Smooth muscle cell (in vitro differentiated cells): ENCODE results near the gene ZNG1A. TPM values are rescaled to one million over a fixed set of nuclear protein-coding genes. Genes with fewer than 3 reads are reported as not detected.
"Not testable (repeated sequence)": the region's sequence is repeated elsewhere in the genome, so short reads cannot be mapped to it uniquely, and the experiment has no call there.

ENCODE experiments used
- DNase-seq: peaks from one replicate; lab custom pipeline; 2025; ENCODE audit not compliant: unreplicated experiment; lab: John Stamatoyannopoulos, UW
- H2AFZ ChIP-seq: fragments of 200-600 bp; sonication (generic); 2 replicates; pipeline ENCODE4 v1.6.0; 2016; ENCODE audit warnings: antibody characterized with exemption, low read depth, mild to moderate bottlenecking
- H3F3A ChIP-seq: fragments of 200-600 bp; sonication (generic); 2 replicates; pipeline ENCODE4 v1.6.0; 2017; ENCODE audit warnings: antibody characterized with exemption, low read depth
- H3K27ac ChIP-seq: fragments of 200-600 bp; sonication (generic); 2 replicates; pipeline ENCODE4 v1.5.1; 2016; ENCODE audit warnings: low read depth, mild to moderate bottlenecking
- H3K27me3 ChIP-seq: fragments of 200-600 bp; sonication (generic); 2 replicates; pipeline ENCODE4 v1.6.1; 2016; ENCODE audit warnings: low read depth, mild to moderate bottlenecking
- H3K36me3 ChIP-seq: fragments of 200-600 bp; sonication (generic); 2 replicates; pipeline ENCODE4 v1.5.1; 2016; ENCODE audit warnings: low read depth
- H3K4me1 ChIP-seq: fragments of 200-600 bp; sonication (generic); 2 replicates; pipeline ENCODE4 v1.5.1; 2016; ENCODE audit warnings: low read depth
- H3K4me2 ChIP-seq: fragments of 200-600 bp; sonication (generic); 2 replicates; pipeline ENCODE4 v1.6.0; 2016; ENCODE audit warnings: mild to moderate bottlenecking
- H3K4me3 ChIP-seq: fragments of 200-600 bp; sonication (generic); 2 replicates; pipeline ENCODE4 v1.5.1; 2016; ENCODE audit warnings: mild to moderate bottlenecking
- H3K79me2 ChIP-seq: fragments of 200-600 bp; sonication (generic); 2 replicates; pipeline ENCODE4 v1.6.0; 2016; ENCODE audit warnings: low read depth, mild to moderate bottlenecking
- H3K9ac ChIP-seq: fragments of 200-600 bp; sonication (generic); 2 replicates; pipeline ENCODE4 v1.6.0; 2016; ENCODE audit warnings: low read depth
- H3K9me3 ChIP-seq: fragments of 200-600 bp; sonication (generic); replicated peaks from 2 replicates; pipeline ENCODE4 v1.5.1; 2016; ENCODE audit warnings: low read depth
- H4K20me1 ChIP-seq: fragments of 200-600 bp; sonication (generic); 2 replicates; pipeline ENCODE4 v1.6.0; 2016; ENCODE audit warnings: low read depth
- WGBS: methylation state at CpG from one replicate; pipeline ENCODE4 v1.1.7; 2016; ENCODE audit warnings: low lambda C conversion rate; 5-methylcytosine and 5-hydroxymethylcytosine counted together
- polyA plus RNA-seq: library from polyadenylated mRNA; unstranded; fragments of >200 nt; fragmentation: Nextera tagmentation; extraction: Ambion mirVana; gene quantifications from 2 replicates; pipeline ENCODE4 v1.2.1, GENCODE V29; 2016
- total RNA-seq: library from RNA; depleted of rRNA; stranded (reverse); fragments of >200 nt; gene quantifications from 2 replicates; pipeline ENCODE4 v1.2.3, GENCODE V29; 2014

ZNG1A gene
- total and polyA plus RNA-seq, 2 experiments from 2014 or later = 31.1 to 37.5 TPM

DNA sequence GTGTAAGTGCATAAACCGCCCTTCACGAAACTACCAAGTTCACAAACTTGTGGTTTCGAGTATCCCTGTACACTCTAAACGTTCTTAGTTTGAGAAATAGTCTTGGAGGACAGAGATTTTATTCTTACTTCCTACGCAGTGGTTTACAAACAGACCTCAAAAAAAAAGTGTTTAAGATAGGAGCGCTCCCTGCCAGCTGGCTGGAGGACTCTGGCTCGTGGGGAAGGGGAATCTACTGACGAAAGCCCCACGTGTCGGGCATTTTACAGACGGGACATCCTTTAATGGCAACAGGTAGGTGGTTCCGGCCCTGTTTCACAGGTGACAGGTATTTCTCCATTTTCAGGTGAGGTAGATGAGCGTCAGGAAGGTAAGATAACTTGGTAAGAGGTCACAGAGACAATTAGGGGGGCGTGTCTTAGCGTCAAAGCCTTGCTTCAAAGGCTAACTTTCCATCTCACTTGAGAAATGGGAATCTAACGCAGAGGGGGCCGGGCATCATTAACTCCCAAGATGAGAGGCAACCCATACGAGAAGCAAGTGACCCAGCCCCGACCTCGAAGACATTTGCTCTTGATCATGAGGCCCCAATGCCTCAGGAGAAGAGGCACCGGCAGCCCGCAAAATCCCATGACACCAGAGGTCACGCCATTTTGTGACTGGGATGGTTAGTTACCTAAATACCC is 573 bp downstream of the ZNG1A start:
- Histone ChIP-seq H3K4me2 (peak overlapping the region; percentile 68), H3K4me3 (peak overlapping the region; percentile 25), H3K27ac (peak overlapping the region; percentile 20), H3K9ac (peak overlapping the region; percentile 22)
- 9% methylated on average over 10 of the region's 23 CpGs for WGBS
- DNase-seq, H4K20me1 ChIP-seq, H3K9me3 ChIP-seq, H3K36me3 ChIP-seq, H2AFZ ChIP-seq, H3K4me1 ChIP-seq, H3K27me3 ChIP-seq, H3F3A ChIP-seq, H3K79me2 ChIP-seq: not testable (repeated sequence)

DNA sequence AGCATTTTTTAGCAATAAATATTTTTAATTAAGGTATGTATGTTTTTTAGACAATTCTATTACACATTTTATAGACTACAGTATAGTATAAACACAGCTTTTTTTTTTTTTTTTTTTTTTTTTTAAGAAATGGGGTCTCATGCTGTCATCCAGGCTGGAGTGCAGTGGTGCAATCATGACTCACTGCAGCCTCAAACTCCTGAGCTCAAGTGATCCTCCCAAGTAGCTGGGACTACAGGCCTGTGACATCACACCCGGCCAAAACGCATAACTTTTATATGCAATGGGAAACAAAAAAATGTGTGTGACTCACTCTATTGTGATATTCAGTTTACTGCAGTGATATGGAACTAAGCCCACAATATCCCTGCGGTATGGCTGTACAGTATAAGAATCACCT is 9.1 kb downstream of the ZNG1A start:
- H3K4me2 ChIP-seq, H3K27me3 ChIP-seq, H3F3A ChIP-seq, H3K4me1 ChIP-seq, H3K9ac ChIP-seq, H3K79me2 ChIP-seq, DNase-seq, H3K4me3 ChIP-seq, H3K27ac ChIP-seq, H3K36me3 ChIP-seq, H3K9me3 ChIP-seq, H2AFZ ChIP-seq, H4K20me1 ChIP-seq: not testable (repeated sequence)
- WGBS = no CpG with 5 or more reads among the region's 3 CpGs

GRCh38 chr9:159871-160270 is 19.0 kb downstream of the ZNG1A start:
- not testable (repeated sequence) for H3K79me2 ChIP-seq, H3K36me3 ChIP-seq, H3K4me1 ChIP-seq, H2AFZ ChIP-seq, H3K9me3 ChIP-seq, H3K4me3 ChIP-seq, H3K27ac ChIP-seq, H4K20me1 ChIP-seq, H3K9ac ChIP-seq, H3K27me3 ChIP-seq, DNase-seq, H3F3A ChIP-seq, H3K4me2 ChIP-seq
- no CpG with 5 or more reads among the region's 1 CpG for WGBS

GRCh38 chr9:151173-151572 is 27.7 kb downstream of the ZNG1A start:
- not testable (repeated sequence) for H3K4me2 ChIP-seq, H3K36me3 ChIP-seq, H3K4me1 ChIP-seq, H3K4me3 ChIP-seq, H3K9ac ChIP-seq, DNase-seq, H4K20me1 ChIP-seq, H3K79me2 ChIP-seq, H3K9me3 ChIP-seq, H2AFZ ChIP-seq, H3K27ac ChIP-seq, H3F3A ChIP-seq, H3K27me3 ChIP-seq

DNA sequence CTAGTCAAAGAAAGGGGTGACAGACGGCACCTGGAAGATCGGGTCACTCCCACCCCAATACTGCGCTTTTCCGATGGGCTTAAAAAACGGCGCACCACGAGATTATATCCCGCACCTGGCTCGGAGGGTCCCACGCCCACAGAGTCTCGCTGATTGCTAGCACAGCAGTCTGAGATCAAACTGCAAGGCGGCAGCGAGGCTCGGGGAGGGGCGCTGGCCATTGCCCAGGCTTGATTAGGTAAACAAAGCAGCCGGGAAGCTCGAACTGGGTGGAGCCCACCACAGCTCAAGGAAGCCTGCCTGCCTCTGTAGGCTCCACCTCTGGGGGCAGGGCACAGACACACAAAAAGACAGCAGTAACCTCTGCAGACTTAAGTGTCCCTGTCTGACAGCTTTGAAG is 39.0 kb downstream of the ZNG1A start:
- H4K20me1 ChIP-seq, H3F3A ChIP-seq, H3K4me3 ChIP-seq, H3K9ac ChIP-seq, DNase-seq, H3K36me3 ChIP-seq, H3K4me1 ChIP-seq, H3K27ac ChIP-seq, H3K4me2 ChIP-seq, H2AFZ ChIP-seq, H3K27me3 ChIP-seq, H3K79me2 ChIP-seq, H3K9me3 ChIP-seq: not testable (repeated sequence)
- 57% methylated on average over 17 of the region's 17 CpGs for WGBS

- H3K4me3 ChIP-seq, H2AFZ ChIP-seq, H3K36me3 ChIP-seq, H4K20me1 ChIP-seq, H3F3A ChIP-seq, H3K79me2 ChIP-seq, H3K4me2 ChIP-seq, DNase-seq, H3K4me1 ChIP-seq, H3K9ac ChIP-seq, H3K27ac ChIP-seq, H3K9me3 ChIP-seq: not testable (repeated sequence)
- 12% methylated on average over 30 of the region's 30 CpGs for WGBS
- H3K27me3 ChIP-seq = peaks cover 57% of the 10 kb centered on the region
Observed at GRCh38 chr9:117995-118467, 60.8 kb downstream of the ZNG1A start, which contains the start of gene FOXD4. FOXD4 (minus strand) TSS chr9:118417; CDS start chr9:118119, 298 bp downstream.

DNA sequence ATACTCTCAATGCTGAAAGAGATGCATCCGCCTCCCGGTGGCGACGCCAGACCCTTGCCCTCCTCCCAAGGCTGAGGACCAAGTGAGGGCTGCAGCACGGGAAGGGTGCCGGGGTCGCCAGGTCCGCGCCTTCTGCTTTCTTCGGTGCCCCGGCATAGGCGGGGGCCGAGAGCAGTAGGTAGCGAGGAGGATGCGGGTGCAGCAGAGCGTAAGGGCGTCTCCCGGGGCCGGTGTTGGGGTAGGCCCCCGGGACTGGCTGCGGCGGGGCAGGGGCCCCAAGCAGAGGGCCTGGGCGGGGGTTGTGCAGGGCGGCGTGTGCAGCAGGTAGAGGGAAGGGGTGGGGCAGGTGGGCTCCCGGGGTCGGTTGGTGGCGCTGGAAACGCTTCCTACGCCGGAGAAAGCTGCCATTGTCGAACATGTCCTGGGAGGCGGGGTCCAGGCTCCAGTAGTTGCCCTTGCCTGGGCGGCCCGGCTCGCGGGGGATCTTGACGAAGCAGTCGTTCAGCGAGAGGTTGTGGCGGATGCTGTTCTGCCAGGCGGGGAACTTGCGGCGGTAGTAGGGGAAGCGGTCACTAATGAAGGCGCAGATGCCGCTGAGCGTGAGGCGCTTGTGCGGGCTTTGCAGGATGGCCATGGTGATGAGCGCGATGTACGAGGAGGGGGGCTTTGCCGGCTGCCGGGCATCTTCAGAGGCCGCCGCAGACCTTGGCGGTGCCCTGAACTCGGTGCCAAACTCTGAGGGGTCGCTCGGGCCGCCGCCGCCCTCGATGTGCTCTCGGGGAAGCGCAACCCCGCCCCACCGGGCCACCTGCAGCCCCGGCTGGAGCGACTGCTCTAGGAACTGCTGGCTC is 61.5 kb downstream of the ZNG1A start:
- H2AFZ ChIP-seq, H3K4me3 ChIP-seq, H3K79me2 ChIP-seq, DNase-seq, H3K4me1 ChIP-seq, H3K4me2 ChIP-seq, H3K27ac ChIP-seq, H3K36me3 ChIP-seq, H3K9me3 ChIP-seq, H3K9ac ChIP-seq, H4K20me1 ChIP-seq, H3F3A ChIP-seq: not testable (repeated sequence)
- WGBS = 3% methylated on average over 56 of the region's 71 CpGs
- peaks cover 64% of the 10 kb centered on the region for H3K27me3 ChIP-seq

DNA sequence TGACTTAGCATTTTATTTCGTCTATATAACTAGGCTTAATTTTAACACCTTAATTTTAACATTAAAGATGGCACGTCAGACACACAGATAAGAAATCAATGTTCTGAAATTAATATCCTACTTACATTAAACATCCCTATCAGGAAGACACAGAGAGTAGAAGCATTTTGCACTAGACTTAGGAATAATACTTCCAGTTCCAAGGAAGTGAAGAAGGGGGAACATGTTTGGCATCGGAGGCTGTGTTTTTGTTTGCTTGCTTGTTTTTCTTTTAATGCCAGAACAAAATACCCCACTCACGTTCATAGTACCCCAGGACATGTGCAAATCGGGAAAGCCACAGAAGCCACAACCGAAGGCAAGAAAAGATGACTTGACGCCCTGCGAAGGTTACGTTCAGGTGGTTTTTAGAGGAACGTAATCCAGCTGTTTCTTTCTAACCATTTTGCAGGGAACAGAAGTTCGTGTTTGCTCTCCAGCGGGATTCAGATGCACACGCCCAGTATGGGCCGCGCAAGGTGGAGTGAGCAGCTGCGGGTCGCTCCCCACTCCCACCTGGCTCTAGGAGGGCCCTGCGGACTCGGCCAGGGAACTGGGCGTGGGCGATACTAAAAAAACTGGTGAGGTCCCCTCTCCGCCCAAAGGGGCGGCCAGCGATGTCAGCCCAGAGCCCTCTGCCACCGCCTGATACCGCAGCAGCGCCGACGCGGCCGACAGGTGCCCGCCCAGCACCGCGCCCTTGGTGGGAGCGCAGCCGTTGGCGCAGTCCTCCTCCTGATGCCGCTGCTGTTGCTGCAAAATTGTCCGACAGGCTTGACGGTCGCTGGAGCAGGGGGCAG is 62.4 kb downstream of the ZNG1A start:
- peaks cover 70% of the 10 kb centered on the region for H3K27me3 ChIP-seq
- H3F3A ChIP-seq, H3K9ac ChIP-seq, H4K20me1 ChIP-seq, H3K27ac ChIP-seq, H3K79me2 ChIP-seq, H2AFZ ChIP-seq, H3K4me1 ChIP-seq, DNase-seq, H3K36me3 ChIP-seq, H3K4me2 ChIP-seq, H3K4me3 ChIP-seq, H3K9me3 ChIP-seq: not testable (repeated sequence)
- WGBS = 12% methylated on average over 41 of the region's 41 CpGs
